DND-41 (cell line): Measurements from ENCODE around the gene VASH1.

ENCODE experiments used
- ATAC-seq: fragments of 200-7000 bp; cut with Tn5 transposase; 3 replicates; pipeline ENCODE4 v1.9.1; 2021; ENCODE audit warnings: low read depth; ENCODE audit not compliant: insufficient read depth
- DNase-seq: peaks from one replicate; pipeline ENCODE4 v3.0.0-alpha.2; 2020
- H2AFZ ChIP-seq: 2 replicates; pipeline ENCODE4 v1.6.0; 2012; ENCODE audit warnings: low read depth, low read length
- H3K27ac ChIP-seq: 2 replicates; pipeline ENCODE4 v1.5.1; 2012; ENCODE audit warnings: low read length, inconsistent platforms
- H3K27me3 ChIP-seq: fragments of 200-600 bp; sonication (generic); 2 replicates; pipeline ENCODE4 v1.6.0; 2012; ENCODE audit warnings: low read length, mild to moderate bottlenecking, inconsistent platforms; ENCODE audit not compliant: insufficient read depth, poor library complexity
- H3K36me3 ChIP-seq: 2 replicates; pipeline ENCODE4 v1.5.1; 2012; ENCODE audit warnings: low read length, inconsistent platforms; ENCODE audit not compliant: insufficient read depth
- H3K4me1 ChIP-seq: 2 replicates; pipeline ENCODE4 v1.5.1; 2012; ENCODE audit warnings: mild to moderate bottlenecking, low read length; ENCODE audit not compliant: insufficient read depth
- H3K4me2 ChIP-seq: 2 replicates; pipeline ENCODE4 v1.6.0; 2012; ENCODE audit warnings: mild to moderate bottlenecking, moderate library complexity, low read length, inconsistent platforms; ENCODE audit not compliant: insufficient read depth
- H3K4me3 ChIP-seq, 2 experiments: fragments of 200-600 bp in 1 of 2; shearing (Covaris generic) in 1 of 2; 2 replicates each; pipeline ENCODE4 v1.5.1; 2012 to 2016; ENCODE audit warnings: inconsistent platforms in 2 of 2, low read length in 2 of 2, mild to moderate bottlenecking in 2 of 2, low read depth in 1 of 2, moderate library complexity in 1 of 2
- H3K79me2 ChIP-seq: 2 replicates; pipeline ENCODE4 v1.6.0; 2012; ENCODE audit warnings: low read length, inconsistent platforms; ENCODE audit not compliant: insufficient read depth
- H3K9ac ChIP-seq: 2 replicates; pipeline ENCODE4 v1.6.0; 2012; ENCODE audit warnings: low read depth, mild to moderate bottlenecking, inconsistent platforms, low read length, moderate library complexity
- H3K9me3 ChIP-seq: 2 replicates; pipeline ENCODE4 v1.5.1; 2012; ENCODE audit warnings: low read length, moderate library complexity, mild to moderate bottlenecking, inconsistent platforms; ENCODE audit not compliant: insufficient read depth, severe bottlenecking
- H4K20me1 ChIP-seq: 2 replicates; pipeline ENCODE4 v1.6.0; 2012; ENCODE audit warnings: low read length; ENCODE audit not compliant: insufficient read depth
- EZH2 ChIP-seq: IDR thresholded peaks from 3 replicates; pipeline ENCODE4 v1.6.1; 2012; ENCODE audit warnings: borderline replicate concordance, low read depth, mild to moderate bottlenecking, moderate library complexity, low read length, inconsistent platforms; ENCODE audit not compliant: severe bottlenecking
- TF ChIP-seq, protein P1 (sequence below): IDR thresholded peaks from 2 replicates; pipeline ENCODE4 v1.5.1; 2012; ENCODE audit warnings: borderline replicate concordance, low read length, moderate library complexity, mild to moderate bottlenecking; ENCODE audit not compliant: poor library complexity, severe bottlenecking; ENCODE audit errors: extremely low read depth

VASH1 gene

GRCh38 chr14:76736514-76736913 is 24.8 kb upstream of the VASH1 start:
- DNase-seq (no peak), ATAC-seq (no peak)
- no peak overlapping the region for H2AFZ ChIP-seq
- no peak overlapping the region for H3K27ac ChIP-seq
- H3K79me2 ChIP-seq, result no peaks in the 10 kb centered on the region
- no peaks in the 10 kb centered on the region for H4K20me1 ChIP-seq
- no peaks in the 10 kb centered on the region for H3K27me3 ChIP-seq
- no peaks in the 10 kb centered on the region for H3K36me3 ChIP-seq
- TF ChIP-seq EZH2, result no peak
- TF ChIP-seq, protein P1, sequence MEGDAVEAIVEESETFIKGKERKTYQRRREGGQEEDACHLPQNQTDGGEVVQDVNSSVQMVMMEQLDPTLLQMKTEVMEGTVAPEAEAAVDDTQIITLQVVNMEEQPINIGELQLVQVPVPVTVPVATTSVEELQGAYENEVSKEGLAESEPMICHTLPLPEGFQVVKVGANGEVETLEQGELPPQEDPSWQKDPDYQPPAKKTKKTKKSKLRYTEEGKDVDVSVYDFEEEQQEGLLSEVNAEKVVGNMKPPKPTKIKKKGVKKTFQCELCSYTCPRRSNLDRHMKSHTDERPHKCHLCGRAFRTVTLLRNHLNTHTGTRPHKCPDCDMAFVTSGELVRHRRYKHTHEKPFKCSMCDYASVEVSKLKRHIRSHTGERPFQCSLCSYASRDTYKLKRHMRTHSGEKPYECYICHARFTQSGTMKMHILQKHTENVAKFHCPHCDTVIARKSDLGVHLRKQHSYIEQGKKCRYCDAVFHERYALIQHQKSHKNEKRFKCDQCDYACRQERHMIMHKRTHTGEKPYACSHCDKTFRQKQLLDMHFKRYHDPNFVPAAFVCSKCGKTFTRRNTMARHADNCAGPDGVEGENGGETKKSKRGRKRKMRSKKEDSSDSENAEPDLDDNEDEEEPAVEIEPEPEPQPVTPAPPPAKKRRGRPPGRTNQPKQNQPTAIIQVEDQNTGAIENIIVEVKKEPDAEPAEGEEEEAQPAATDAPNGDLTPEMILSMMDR, result no peak
- no peaks in the 10 kb centered on the region for H3K4me1 ChIP-seq
- no peak overlapping the region for H3K4me3 ChIP-seq
- no peak overlapping the region for H3K9ac ChIP-seq
- no peak overlapping the region for H3K4me2 ChIP-seq
- H3K9me3 ChIP-seq, result peaks cover 8% of the 10 kb centered on the region

DNA sequence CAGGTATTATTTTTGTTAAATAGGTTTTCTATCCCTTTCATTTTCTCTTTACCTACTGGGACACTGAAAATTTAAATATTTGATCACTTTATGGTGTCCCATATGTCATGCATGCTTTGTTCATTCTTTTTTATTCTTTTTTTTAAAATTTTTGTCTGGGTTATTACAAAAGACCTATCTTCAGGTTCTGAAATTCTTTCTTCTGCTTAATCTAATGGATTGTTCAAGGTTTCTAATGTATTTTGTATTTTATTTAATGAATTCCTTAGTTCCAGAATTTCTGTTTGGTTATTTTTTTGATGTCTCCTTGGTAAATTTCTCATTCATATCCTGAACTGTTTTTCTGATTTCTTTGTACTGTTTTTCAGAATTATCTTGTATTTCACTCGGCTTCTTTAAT is 20.2 kb upstream of the VASH1 start:
- ATAC-seq (no peak), DNase-seq (no peak)
- H3K9me3 ChIP-seq, result peaks cover 16% of the 10 kb centered on the region
- H3K79me2 ChIP-seq, result no peaks in the 10 kb centered on the region
- no peak for TF ChIP-seq EZH2
- TF ChIP-seq, protein P1, result no peak
- no peak overlapping the region for H3K4me3 ChIP-seq
- no peaks in the 10 kb centered on the region for H3K27me3 ChIP-seq
- no peak overlapping the region for H3K27ac ChIP-seq
- H3K4me2 ChIP-seq, result no peak overlapping the region
- no peaks in the 10 kb centered on the region for H3K4me1 ChIP-seq
- no peak overlapping the region for H3K9ac ChIP-seq
- no peaks in the 10 kb centered on the region for H4K20me1 ChIP-seq
- no peak overlapping the region for H2AFZ ChIP-seq
- no peaks in the 10 kb centered on the region for H3K36me3 ChIP-seq

- no peaks in the 10 kb centered on the region for H3K79me2 ChIP-seq
- H3K27ac ChIP-seq, result no peak overlapping the region
- no peak overlapping the region for H2AFZ ChIP-seq
- H3K9ac ChIP-seq, result no peak overlapping the region
- no peak overlapping the region for H3K4me2 ChIP-seq
- H3K9me3 ChIP-seq, result peaks cover 16% of the 10 kb centered on the region
- H4K20me1 ChIP-seq, result no peaks in the 10 kb centered on the region
- DNase-seq, result no peak
- H3K27me3 ChIP-seq, result no peaks in the 10 kb centered on the region
- H3K36me3 ChIP-seq, result no peaks in the 10 kb centered on the region
- H3K4me3 ChIP-seq, result no peak overlapping the region
- TF ChIP-seq, protein P1, result no peak
- no peak for TF ChIP-seq EZH2
- H3K4me1 ChIP-seq, result no peaks in the 10 kb centered on the region
- ATAC-seq, result no peak
Measured at GRCh38 chr14:76742185-76742584, 19.1 kb upstream of the VASH1 start.

GRCh38 chr14:76742966-76743365 is 18.3 kb upstream of the VASH1 start:
- Histone ChIP-seq H3K79me2 (no peaks in the 10 kb centered on the region), H4K20me1 (no peaks in the 10 kb centered on the region), H3K4me1 (no peaks in the 10 kb centered on the region), H3K27ac (no peak overlapping the region), H3K36me3 (no peaks in the 10 kb centered on the region), H2AFZ (no peak overlapping the region), H3K27me3 (no peaks in the 10 kb centered on the region), H3K4me2 (no peak overlapping the region), H3K9me3 (peaks cover 16% of the 10 kb centered on the region), H3K4me3 (no peak overlapping the region), H3K9ac (no peak overlapping the region)
- DNase-seq (no peak), ATAC-seq (no peak)
- TF ChIP-seq EZH2, result no peak
- TF ChIP-seq, protein P1, result no peak
